Measurements from ENCODE around the gene TRIM24. TPM values are rescaled to one million over a fixed set of nuclear protein-coding genes. Genes with fewer than 3 reads are reported as not detected.
"Not testable (repeated sequence)": the region's sequence is repeated elsewhere in the genome, so short reads cannot be mapped to it uniquely, and the experiment has no call there.

TRIM24 gene
- total RNA-seq, 1 donor from 2014 or later, result 16.4 TPM

DNA sequence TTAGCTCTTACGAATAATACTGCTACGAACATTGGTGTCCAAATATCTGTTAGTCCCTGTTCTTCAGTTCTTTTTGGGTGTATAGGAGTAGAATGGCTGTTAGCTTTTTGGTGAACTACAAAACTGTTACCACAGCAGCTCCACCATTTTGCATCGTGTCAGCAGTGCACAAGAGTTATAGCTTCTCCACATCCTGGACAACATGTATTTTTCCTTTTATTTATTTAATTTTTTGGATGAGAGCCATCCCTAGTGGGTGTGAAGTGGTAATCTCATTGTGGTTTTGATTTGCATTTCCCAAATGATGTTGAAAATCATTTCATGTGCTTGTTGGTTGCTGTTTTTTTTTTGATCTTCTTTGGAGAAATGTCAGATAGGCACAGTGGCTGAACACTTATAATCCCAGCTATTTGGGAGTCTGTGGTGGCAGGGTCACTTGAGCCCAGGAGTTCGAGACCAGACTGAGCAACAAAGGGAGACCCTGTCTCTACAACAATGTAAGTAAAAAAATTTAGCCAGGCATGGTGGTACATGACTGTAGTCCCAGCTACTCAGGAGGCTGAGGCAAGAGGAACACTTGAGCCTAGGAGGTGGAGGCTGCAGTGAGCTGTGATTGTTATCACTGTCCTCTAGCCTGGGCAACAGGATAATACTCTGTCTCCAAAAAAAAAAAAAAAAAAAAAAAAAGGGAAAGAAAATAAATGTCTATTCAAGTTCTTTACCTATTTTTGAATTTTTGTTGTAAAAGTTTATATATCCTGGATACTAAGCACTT lies 31.7 kb downstream of the TRIM24 start:
- DNase-seq (ENCODE audit: low spot score) (no peak), ATAC-seq (no peak)

- ATAC-seq (no peak), DNase-seq (ENCODE audit: low spot score) (no peak)
Measured at GRCh38 chr7:138492423-138492822, 32.4 kb downstream of the TRIM24 start.

GRCh38 chr7:138493535-138493934 lies 33.5 kb downstream of the TRIM24 start:
- no peak for ATAC-seq
- DNase-seq (ENCODE audit: low spot score), result no peak

- ATAC-seq, result no peak
- no peak for DNase-seq (ENCODE audit: low spot score)
Measured at GRCh38 chr7:138495485-138495884, 35.4 kb downstream of the TRIM24 start.

GRCh38 chr7:138499340-138499739 lies 39.3 kb downstream of the TRIM24 start:
- ATAC-seq, result peak; percentile 30
- DNase-seq (ENCODE audit: low spot score), result no peak

DNA sequence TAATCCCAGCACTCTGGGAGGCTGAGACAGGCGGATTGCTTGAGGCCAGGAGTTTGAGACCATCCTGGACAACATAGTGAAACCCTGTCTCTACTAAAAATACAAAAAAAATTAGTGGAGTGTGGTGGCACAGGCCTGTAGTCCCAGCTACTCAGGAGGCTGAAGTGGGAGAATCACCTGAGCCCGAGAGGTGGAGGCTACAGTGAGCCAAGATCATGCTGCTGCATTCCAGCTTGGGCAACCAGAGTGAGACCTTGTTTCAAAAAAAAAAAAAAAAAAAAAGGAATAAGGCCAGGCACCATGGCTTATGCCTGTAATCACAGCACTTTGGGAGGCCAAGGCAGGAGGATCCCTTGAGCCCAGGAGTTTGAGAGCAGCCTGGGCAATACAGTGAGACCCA lies 40.2 kb downstream of the TRIM24 start:
- not testable (repeated sequence) for ATAC-seq; DNase-seq (ENCODE audit: low spot score)

- DNase-seq (ENCODE audit: low spot score), result no peak
- no peak for ATAC-seq
Measured at GRCh38 chr7:138500892-138501291, 40.8 kb downstream of the TRIM24 start.

DNA sequence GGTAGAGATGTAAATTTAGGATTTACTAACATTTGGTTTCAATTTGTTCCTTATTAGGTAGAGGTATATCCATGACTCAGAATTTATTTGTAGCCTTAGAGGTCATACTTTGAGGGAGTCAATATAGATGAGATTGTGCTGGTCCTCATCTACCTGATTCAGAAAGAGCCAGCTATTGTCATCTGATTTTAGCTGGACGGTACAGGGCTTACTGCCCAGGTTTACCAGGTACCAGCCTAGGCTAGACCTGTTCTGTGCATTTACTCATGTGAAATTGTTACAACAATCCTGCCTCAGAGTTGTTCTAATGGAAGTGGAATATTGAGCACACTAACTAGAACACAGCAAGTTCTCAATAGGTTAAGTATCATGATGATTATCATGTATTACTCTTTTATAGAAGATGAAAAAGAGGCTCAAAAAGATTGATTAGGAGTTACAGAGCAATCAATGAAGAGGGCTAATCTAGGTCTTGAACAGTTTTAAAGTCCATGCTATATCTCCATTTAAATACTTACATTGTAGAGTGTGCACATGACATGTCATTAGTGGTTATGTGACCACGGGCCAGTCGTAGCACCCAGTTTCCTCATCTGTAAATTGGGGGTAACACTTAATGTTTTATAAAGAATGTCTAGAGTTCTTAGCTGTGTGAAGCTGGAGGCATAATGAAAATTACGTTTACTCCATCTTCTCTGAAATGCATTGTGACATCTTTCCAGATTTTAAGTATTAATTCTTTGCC lies 42.1 kb downstream of the TRIM24 start:
- peak; percentile 60 for ATAC-seq

DNA sequence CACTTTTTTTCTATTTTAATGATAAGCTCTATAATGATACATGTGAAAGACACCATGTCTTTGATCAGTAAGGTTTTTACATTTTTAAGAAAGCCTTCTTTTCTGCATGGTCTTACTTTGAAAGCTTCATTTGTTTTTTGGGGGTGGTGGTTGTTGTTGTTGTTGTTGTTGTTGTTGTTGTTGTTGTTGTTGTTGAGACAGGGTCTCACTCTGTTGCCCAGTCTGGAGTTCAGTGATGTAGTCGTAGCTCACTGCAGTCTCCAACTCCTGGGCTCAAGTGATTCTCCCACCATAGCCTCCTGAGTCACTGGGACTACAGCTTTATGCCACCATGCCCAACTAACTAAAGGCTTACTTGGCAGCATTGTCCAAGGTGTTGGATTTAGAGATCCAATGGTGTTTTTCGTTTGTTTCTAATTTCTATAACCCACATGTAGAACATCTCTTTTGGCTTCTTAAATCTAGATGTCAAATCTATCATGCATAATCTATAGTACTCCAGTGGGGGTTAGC lies 45.4 kb downstream of the TRIM24 start:
- no peak for ATAC-seq
- no peak for DNase-seq (ENCODE audit: low spot score)

More for the DNA sequence above, 42.1 kb downstream of the TRIM24 start:
- no peak for DNase-seq (ENCODE audit: low spot score)

DNA sequence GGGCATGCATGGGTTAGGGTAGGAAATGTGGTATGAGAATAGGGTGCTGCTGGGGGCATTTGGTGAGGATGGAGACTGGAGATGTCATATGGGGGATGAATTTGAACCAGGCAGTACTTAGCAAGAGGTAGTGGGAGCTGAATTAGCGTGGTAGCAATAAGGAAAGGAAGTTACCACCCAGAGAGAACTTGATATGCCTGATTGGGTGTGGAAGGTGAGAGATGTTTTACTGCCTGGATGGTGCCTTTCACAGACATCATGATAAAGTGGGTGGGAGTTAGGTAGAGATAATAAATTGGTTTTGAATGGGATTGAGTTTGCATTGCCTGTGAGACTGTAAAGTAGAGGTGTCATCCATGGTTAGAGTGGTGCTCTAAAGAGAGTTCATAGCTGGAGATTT lies 46.7 kb downstream of the TRIM24 start:
- DNase-seq (ENCODE audit: low spot score), result no peak
- ATAC-seq, result no peak

DNA sequence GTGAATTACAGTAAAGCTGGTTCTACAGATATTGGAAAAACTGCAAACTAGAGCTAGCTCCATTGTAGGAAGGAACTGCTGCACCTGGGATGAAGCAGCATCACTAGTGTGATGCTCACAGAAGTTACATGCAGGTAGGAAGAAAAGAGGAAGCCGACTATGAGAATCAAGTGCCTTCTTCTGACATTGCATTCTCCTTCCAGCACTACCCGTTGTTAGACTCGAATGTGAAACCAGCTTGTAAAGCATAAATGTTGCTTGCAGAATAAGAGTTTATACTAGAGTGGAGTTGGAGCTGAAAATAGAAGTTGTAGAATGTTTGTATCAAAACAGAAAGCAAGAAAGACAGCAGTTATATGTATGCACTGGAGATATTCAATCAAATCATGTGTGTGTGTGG lies 49.9 kb downstream of the TRIM24 start:
- no peak for ATAC-seq
- no peak for DNase-seq (ENCODE audit: low spot score)

- ATAC-seq, result peak; percentile 51
- DNase-seq (ENCODE audit: low spot score), result no peak
Measured at GRCh38 chr7:138512092-138512858, 52.2 kb downstream of the TRIM24 start.

DNA sequence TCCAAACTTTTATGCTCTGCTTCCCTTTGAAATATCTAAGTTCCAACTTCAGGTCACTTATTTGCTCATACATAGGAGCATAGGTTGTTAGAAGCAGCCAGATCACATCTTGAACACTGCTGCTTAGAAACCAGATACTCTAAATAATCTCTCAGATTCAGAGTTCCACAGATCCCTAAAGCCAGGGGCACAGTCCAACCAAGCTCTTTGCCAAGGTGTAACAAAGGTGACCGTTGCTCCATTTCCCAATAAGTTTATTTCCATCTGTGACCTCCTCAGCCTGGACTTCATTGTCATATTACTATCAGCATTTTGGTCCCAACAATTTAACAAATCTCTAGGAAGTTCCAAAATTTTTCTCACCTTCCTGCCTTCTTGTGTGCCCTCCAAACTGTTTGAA lies 52.8 kb downstream of the TRIM24 start:
- peak; percentile 81 for DNase-seq (ENCODE audit: low spot score)

DNA sequence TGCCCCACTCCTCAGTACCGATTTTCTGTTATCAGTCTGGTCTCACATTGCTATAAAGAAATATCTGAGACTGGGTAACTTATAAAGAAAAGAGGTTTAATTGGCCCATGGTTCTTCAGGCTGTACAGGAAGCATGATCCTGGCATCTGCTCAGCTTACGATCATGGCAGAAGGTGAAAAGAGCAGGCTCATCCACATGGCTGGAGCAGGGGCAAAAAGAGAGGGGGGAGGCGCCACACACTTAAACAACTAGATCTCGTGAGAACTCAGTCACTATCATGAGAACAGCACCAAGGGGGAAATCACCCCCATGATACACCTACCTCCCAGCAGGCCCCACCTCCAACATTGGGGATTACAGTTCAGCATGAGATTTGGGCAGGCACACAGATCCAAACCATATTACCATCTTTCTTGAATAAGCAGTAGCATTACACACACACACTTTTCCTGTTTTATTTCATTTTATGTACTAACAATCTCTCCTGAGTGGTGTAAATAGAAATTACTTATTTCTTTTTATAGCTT lies 53.3 kb downstream of the TRIM24 start:
- peak; percentile 20 for ATAC-seq
- DNase-seq (ENCODE audit: low spot score), result no peak

More for the DNA sequence above, 52.8 kb downstream of the TRIM24 start:
- peak; percentile 92 for ATAC-seq

DNA sequence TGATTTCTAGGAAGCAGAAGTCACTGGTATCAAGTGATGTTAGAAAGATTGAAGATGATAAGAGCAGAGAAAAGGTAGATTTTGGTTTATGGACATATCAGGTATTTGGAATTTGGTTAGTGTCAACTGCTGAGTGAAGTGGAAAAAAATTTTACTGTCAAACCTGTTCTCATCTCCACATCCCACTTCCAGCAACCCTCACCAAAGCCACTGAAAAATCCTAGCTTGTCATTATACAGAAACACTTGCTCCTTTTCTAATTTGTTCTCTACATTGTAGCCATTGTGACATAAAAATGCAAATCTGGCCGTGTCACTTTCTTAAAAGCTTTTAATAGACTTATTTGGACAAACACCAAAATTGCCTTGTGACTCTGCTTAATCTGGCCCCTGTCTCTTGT lies 54.0 kb downstream of the TRIM24 start:
- ATAC-seq (no peak), DNase-seq (ENCODE audit: low spot score) (no peak)

- DNase-seq (ENCODE audit: low spot score), result no peak
Measured at GRCh38 chr7:138515001-138515528, 55.0 kb downstream of the TRIM24 start.

GRCh38 chr7:138519061-138519798 lies 59.2 kb downstream of the TRIM24 start:
- ATAC-seq (no peak), DNase-seq (ENCODE audit: low spot score) (no peak)

More at GRCh38 chr7:138515001-138515528, 55.0 kb downstream of the TRIM24 start:
- ATAC-seq, result no peak

DNA sequence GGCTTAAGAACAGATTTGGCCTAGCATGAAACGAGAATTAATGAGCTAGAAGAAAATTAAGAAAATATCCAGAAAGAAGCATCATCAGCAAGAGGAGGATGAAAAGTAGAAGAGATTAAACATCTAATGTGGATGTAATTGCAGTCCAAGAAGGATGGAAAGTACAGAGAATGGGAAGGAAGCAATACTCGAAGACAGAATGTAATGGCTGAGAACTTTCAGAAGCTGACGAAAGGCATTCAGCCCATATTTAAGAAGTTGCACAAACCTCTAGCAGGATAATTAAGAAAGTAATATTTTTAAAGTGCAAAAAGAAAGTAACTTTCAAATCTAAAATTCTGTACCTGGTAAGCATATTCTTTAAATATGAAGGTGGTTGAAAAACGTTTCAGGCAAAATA lies 60.7 kb downstream of the TRIM24 start:
- DNase-seq (ENCODE audit: low spot score) (no peak), ATAC-seq (no peak)

GRCh38 chr7:138521837-138522461 lies 61.9 kb downstream of the TRIM24 start:
- DNase-seq (ENCODE audit: low spot score) (no peak), ATAC-seq (no peak)

GRCh38 chr7:138524259-138524658 lies 64.2 kb downstream of the TRIM24 start:
- DNase-seq (ENCODE audit: low spot score) (no peak), ATAC-seq (no peak)
